Mammary epithelial cell (primary cell): Measurements from ENCODE around the gene DET1.

ENCODE experiments used
- EZH2 ChIP-seq: IDR thresholded peaks from 2 replicates; pipeline ENCODE4 v1.6.1; 2012; ENCODE audit warnings: low read length, inconsistent platforms, borderline replicate concordance
- TF ChIP-seq, protein P1 (sequence below), 2 donors: IDR thresholded peaks in 1 of 2; conservative IDR thresholded peaks in 1 of 2; 2 replicates each; pipeline ENCODE4 v1.5.1; 2011 to 2012; ENCODE audit warnings: inconsistent platforms in 2 of 2, low read length in 2 of 2, mild to moderate bottlenecking in 2 of 2, control low read depth in 1 of 2, low read depth in 1 of 2; ENCODE audit not compliant: insufficient read depth in 1 of 2; ENCODE audit errors: extremely low read depth in 1 of 2

DNA sequence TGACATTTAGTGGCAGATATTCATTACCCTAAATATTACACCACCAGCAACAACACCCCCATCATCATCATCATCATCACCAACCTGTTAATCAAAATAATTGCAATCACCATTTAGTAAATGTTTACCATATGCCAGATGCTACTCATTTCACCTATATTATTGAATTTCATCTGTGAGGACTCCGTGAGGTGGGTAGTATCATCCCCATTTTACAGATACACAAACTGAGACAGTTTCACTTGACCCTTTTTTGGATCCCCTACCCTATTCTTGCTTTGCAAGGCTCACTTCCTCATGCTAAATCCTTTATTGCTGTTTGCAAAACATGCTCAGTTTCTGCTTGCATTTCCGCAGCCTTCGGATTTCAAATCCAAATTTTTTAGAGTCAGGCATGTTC is 18.3 kb upstream of the DET1 start:
- TF ChIP-seq, protein P1, sequence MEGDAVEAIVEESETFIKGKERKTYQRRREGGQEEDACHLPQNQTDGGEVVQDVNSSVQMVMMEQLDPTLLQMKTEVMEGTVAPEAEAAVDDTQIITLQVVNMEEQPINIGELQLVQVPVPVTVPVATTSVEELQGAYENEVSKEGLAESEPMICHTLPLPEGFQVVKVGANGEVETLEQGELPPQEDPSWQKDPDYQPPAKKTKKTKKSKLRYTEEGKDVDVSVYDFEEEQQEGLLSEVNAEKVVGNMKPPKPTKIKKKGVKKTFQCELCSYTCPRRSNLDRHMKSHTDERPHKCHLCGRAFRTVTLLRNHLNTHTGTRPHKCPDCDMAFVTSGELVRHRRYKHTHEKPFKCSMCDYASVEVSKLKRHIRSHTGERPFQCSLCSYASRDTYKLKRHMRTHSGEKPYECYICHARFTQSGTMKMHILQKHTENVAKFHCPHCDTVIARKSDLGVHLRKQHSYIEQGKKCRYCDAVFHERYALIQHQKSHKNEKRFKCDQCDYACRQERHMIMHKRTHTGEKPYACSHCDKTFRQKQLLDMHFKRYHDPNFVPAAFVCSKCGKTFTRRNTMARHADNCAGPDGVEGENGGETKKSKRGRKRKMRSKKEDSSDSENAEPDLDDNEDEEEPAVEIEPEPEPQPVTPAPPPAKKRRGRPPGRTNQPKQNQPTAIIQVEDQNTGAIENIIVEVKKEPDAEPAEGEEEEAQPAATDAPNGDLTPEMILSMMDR (conservative IDR thresholded peaks at IDR 0.05 in 1 of 2, IDR thresholded peaks at IDR 0.05 in 1 of 2; ENCODE audit: extremely low read depth in 1 of 2, insufficient read depth in 1 of 2, low read depth in 1 of 2, low read length in 2 of 2), result no peak
- TF ChIP-seq EZH2, result no peak
